GM23248 (cell line): ENCODE data around the gene JADE2. TPM values are rescaled to one million over a fixed set of nuclear protein-coding genes. Genes with fewer than 3 reads are reported as not detected.

Experiments
- DNase-seq: peaks from one replicate; pipeline ENCODE4 v3.0.0-alpha.2; 2015
- H2AFZ ChIP-seq: fragments of 200-600 bp; sonication (generic); 2 replicates; pipeline ENCODE4 v1.6.1; 2016; ENCODE audit warnings: antibody characterized with exemption
- H3F3A ChIP-seq: fragments of 200-600 bp; sonication (generic); 2 replicates; pipeline ENCODE4 v1.6.1; 2016; ENCODE audit warnings: mild to moderate bottlenecking, antibody characterized with exemption, mixed run types; ENCODE audit not compliant: insufficient read depth
- H3K27ac ChIP-seq: fragments of 200-600 bp; sonication (generic); 2 replicates; pipeline ENCODE4 v1.5.1; 2016; ENCODE audit warnings: mild to moderate bottlenecking
- H3K27me3 ChIP-seq: fragments of 200-600 bp; sonication (generic); replicated peaks from 2 replicates; pipeline ENCODE4 v1.6.1; 2016; ENCODE audit warnings: mild to moderate bottlenecking; ENCODE audit not compliant: insufficient read depth
- H3K36me3 ChIP-seq: fragments of 200-600 bp; sonication (generic); 2 replicates; pipeline ENCODE4 v1.6.1; 2016; ENCODE audit warnings: low read depth, mild to moderate bottlenecking
- H3K4me1 ChIP-seq: fragments of 200-600 bp; sonication (generic); 2 replicates; pipeline ENCODE4 v1.6.1; 2016; ENCODE audit warnings: mild to moderate bottlenecking; ENCODE audit not compliant: insufficient read depth
- H3K4me2 ChIP-seq: fragments of 200-600 bp; sonication (generic); one replicate; pipeline ENCODE4 v1.6.1; 2016; ENCODE audit warnings: mild to moderate bottlenecking; ENCODE audit not compliant: unreplicated experiment
- H3K4me3 ChIP-seq: fragments of 200-600 bp; sonication (generic); 2 replicates; pipeline ENCODE4 v1.5.1; 2016; ENCODE audit warnings: mild to moderate bottlenecking
- H3K79me2 ChIP-seq: fragments of 200-600 bp; sonication (generic); 2 replicates; pipeline ENCODE4 v1.6.1; 2016; ENCODE audit warnings: mild to moderate bottlenecking; ENCODE audit not compliant: insufficient read depth
- H3K9ac ChIP-seq: fragments of 200-600 bp; sonication (generic); 2 replicates; pipeline ENCODE4 v1.6.1; 2016; ENCODE audit warnings: mild to moderate bottlenecking
- H3K9me2 ChIP-seq: fragments of 200-600 bp; sonication (generic); 2 replicates; pipeline ENCODE4 v1.6.1; 2016; ENCODE audit warnings: mixed run types, mild to moderate bottlenecking, moderate library complexity; ENCODE audit not compliant: insufficient read depth
- H3K9me3 ChIP-seq: fragments of 200-600 bp; sonication (generic); one replicate; pipeline ENCODE4 v1.6.1; 2017; ENCODE audit warnings: low read depth
- H4K20me1 ChIP-seq: fragments of 200-600 bp; sonication (generic); 2 replicates; pipeline ENCODE4 v1.6.0; 2016; ENCODE audit not compliant: insufficient read depth
- EZH2 ChIP-seq: fragments of 200-600 bp; sonication (generic); IDR thresholded peaks from 2 replicates; pipeline ENCODE4 v1.6.1; 2018; ENCODE audit warnings: antibody characterized with exemption, mild to moderate bottlenecking; ENCODE audit not compliant: insufficient read depth, poor library complexity, severe bottlenecking
- EZH2phosphoT487 ChIP-seq: fragments of 200-600 bp; sonication (generic); IDR thresholded peaks from 2 replicates; pipeline ENCODE4 v1.6.1; 2018; ENCODE audit warnings: antibody characterized with exemption, moderate library complexity, mild to moderate bottlenecking, low read depth; ENCODE audit not compliant: insufficient read depth
- WGBS, 2 experiments: methylation state at CpG; one replicate each; pipeline ENCODE4 v1.1.6; 2015 to 2017; ENCODE audit warnings: low lambda C conversion rate in 2 of 2, low coverage in 1 of 2; ENCODE audit errors: missing lambda C conversion rate in 2 of 2; 5-methylcytosine and 5-hydroxymethylcytosine counted together
- in situ Hi-C: fragments of 300-500 bp; cut with MboI; formaldehyde crosslinking; loops from 2 replicates; pipeline ENCODE4 v1.15.0; 2020
- polyA plus RNA-seq: library from polyadenylated mRNA; unstranded; fragments of >200 nt; fragmentation: Nextera tagmentation; extraction: Ambion mirVana; gene quantifications from 2 replicates; pipeline ENCODE4 v1.2.1, GENCODE V29; 2016
- total RNA-seq: library from RNA; depleted of rRNA; stranded (reverse); fragments of >200 nt; shearing (Covaris generic); gene quantifications from 2 replicates; pipeline ENCODE4 v1.2.3, GENCODE V29; 2014

JADE2 gene
- total and polyA plus RNA-seq, 2 experiments from 2014 or later, result 7.1 to 18.0 TPM

GRCh38 chr5:134567641-134568336, 42.3 kb downstream of the JADE2 start:
- DNase-seq, result peak; percentile 84
- Histone ChIP-seq H3F3A (0 out of 2 replicates have a peak, but pooled peaks cover 16% of the 10 kb centered on the region), H3K9me2 (no peaks in the 10 kb centered on the region), H3K9me3 (no peaks in the 10 kb centered on the region), H3K4me2 (peak overlapping the region; percentile 3), H3K9ac (no peak overlapping the region), H3K36me3 (peaks cover 10% of the 10 kb centered on the region; the same call in 1 of the 2 replicates), H3K27me3 (no peaks in the 10 kb centered on the region), H3K4me1 (peaks cover 16% of the 10 kb centered on the region), H2AFZ (no peak overlapping the region), H3K79me2 (peaks cover 31% of the 10 kb centered on the region), H4K20me1 (no peaks in the 10 kb centered on the region), H3K4me3 (no peak overlapping the region), H3K27ac (peak overlapping the region; percentile 45)
- TF ChIP-seq EZH2phosphoT487, result no peak
- WGBS, 2 experiments, result 57 to 62% methylated on average over 7 of the region's 7 CpGs
- in situ Hi-C loops, result no loop called here

GRCh38 chr5:134568337-134568700, 42.8 kb downstream of the JADE2 start:
- no peak overlapping the region for H2AFZ ChIP-seq
- H3K36me3 ChIP-seq, result peaks cover 4% of the 10 kb centered on the region; the same call in 1 of the 2 replicates
- no peaks in the 10 kb centered on the region for H3K27me3 ChIP-seq
- DNase-seq, result no peak
- TF ChIP-seq EZH2phosphoT487 (no peak), EZH2 (no peak)
- no peak overlapping the region for H3K4me3 ChIP-seq
- in situ Hi-C loops, result no loop called here
- H3K9me2 ChIP-seq, result no peaks in the 10 kb centered on the region
- no peak overlapping the region for H3K9ac ChIP-seq
- peaks cover 16% of the 10 kb centered on the region for H3K4me1 ChIP-seq
- H3F3A ChIP-seq, result 0 out of 2 replicates have a peak, but pooled peaks cover 16% of the 10 kb centered on the region
- H4K20me1 ChIP-seq, result no peaks in the 10 kb centered on the region
- H3K79me2 ChIP-seq, result peaks cover 31% of the 10 kb centered on the region
- H3K9me3 ChIP-seq, result no peaks in the 10 kb centered on the region
- peak overlapping the region; percentile 45 for H3K27ac ChIP-seq
- WGBS, 2 experiments, result 80 to 83% methylated on average over 5 of the region's 5 CpGs
- peak overlapping the region; percentile 3 for H3K4me2 ChIP-seq

- DNase-seq, result peak; percentile 60
- no peak overlapping the region for H3K9ac ChIP-seq
- peaks cover 16% of the 10 kb centered on the region for H3K4me1 ChIP-seq
- no peaks in the 10 kb centered on the region for H4K20me1 ChIP-seq
- H3F3A ChIP-seq, result 0 out of 2 replicates have a peak, but pooled peaks cover 16% of the 10 kb centered on the region
- in situ Hi-C loops, result no loop called here
- no peak overlapping the region for H2AFZ ChIP-seq
- H3K4me2 ChIP-seq, result no peak overlapping the region
- no peak overlapping the region for H3K4me3 ChIP-seq
- H3K36me3 ChIP-seq, result no peaks in the 10 kb centered on the region; the same call in 1 of the 2 replicates
- H3K27me3 ChIP-seq, result no peaks in the 10 kb centered on the region
- TF ChIP-seq EZH2 (no peak), EZH2phosphoT487 (no peak)
- H3K27ac ChIP-seq, result peak overlapping the region; percentile 45; the same call in 1 of the 2 replicates
- no peaks in the 10 kb centered on the region for H3K9me3 ChIP-seq
- no peaks in the 10 kb centered on the region for H3K9me2 ChIP-seq
- H3K79me2 ChIP-seq, result peaks cover 31% of the 10 kb centered on the region
- 60 to 62% methylated on average over 23 to 24 of the region's 24 CpGs for WGBS, 2 experiments
These were observed 43.6 kb downstream of the JADE2 start for GRCh38 chr5:134568761-134569695.

- H2AFZ ChIP-seq, result no peak overlapping the region
- H3F3A ChIP-seq, result 0 out of 2 replicates have a peak, but pooled peaks cover 16% of the 10 kb centered on the region
- H3K79me2 ChIP-seq, result peaks cover 31% of the 10 kb centered on the region
- H3K4me2 ChIP-seq, result no peak overlapping the region
- DNase-seq, result no peak
- H3K4me3 ChIP-seq, result no peak overlapping the region
- H3K9me3 ChIP-seq, result no peaks in the 10 kb centered on the region
- H3K27ac ChIP-seq, result no peak overlapping the region
- no peaks in the 10 kb centered on the region for H4K20me1 ChIP-seq
- no peak for TF ChIP-seq EZH2
- no peak for TF ChIP-seq EZH2phosphoT487
- no peaks in the 10 kb centered on the region; the same call in 1 of the 2 replicates for H3K36me3 ChIP-seq
- H3K9me2 ChIP-seq, result no peaks in the 10 kb centered on the region
- in situ Hi-C loops, result no loop called here
- H3K9ac ChIP-seq, result no peak overlapping the region
- H3K27me3 ChIP-seq, result no peaks in the 10 kb centered on the region
- peaks cover 16% of the 10 kb centered on the region for H3K4me1 ChIP-seq
- WGBS, 2 experiments, result 91 to 96% methylated on average over 6 of the region's 6 CpGs
These were observed 44.4 kb downstream of the JADE2 start for GRCh38 chr5:134569758-134570364.
